Esophagus squamous epithelium (tissue), 5 donors: ENCODE data around the gene ZNF496. TPM values are rescaled to one million over a fixed set of nuclear protein-coding genes. Genes with fewer than 3 reads are reported as not detected.

Experiments used
- DNase-seq: peaks from one replicate; lab custom pipeline; 2025; lab: John Stamatoyannopoulos, UW
- H3K27ac ChIP-seq, 4 donors: fragments of 200-600 bp; sonication (generic); one replicate each; pipeline ENCODE4 v1.5.1; 2016 to 2019; ENCODE audit warnings: mild to moderate bottlenecking in 1 of 4
- H3K27me3 ChIP-seq, 4 donors: fragments of 200-600 bp; sonication (generic); 1 replicate in 3 of 4; 2 replicates in 1 of 4; pipeline versions ENCODE4 v1.5.1 to v1.6.0; 2017 to 2021; ENCODE audit warnings: antibody characterized with exemption in 1 of 4
- H3K36me3 ChIP-seq, 3 donors: fragments of 200-600 bp; sonication (generic); one replicate each; pipeline ENCODE4 v1.5.1; 2016 to 2019
- H3K4me1 ChIP-seq, 3 donors: fragments of 200-600 bp; sonication (generic); one replicate each; pipeline ENCODE4 v1.5.1; 2017 to 2019
- H3K4me3 ChIP-seq, 4 donors: fragments of 200-600 bp; sonication (generic); 1 replicate in 3 of 4; 2 replicates in 1 of 4; pipeline ENCODE4 v1.5.1; 2016 to 2019; ENCODE audit warnings: mild to moderate bottlenecking in 2 of 4, moderate library complexity in 1 of 4
- H3K9me3 ChIP-seq, 3 donors: fragments of 200-600 bp; sonication (generic); one replicate each; pipeline ENCODE4 v1.5.1; 2016 to 2019
- POLR2A ChIP-seq, 4 donors: fragments of 450-650 bp; IDR thresholded peaks; one replicate each; pipeline ENCODE4 v1.6.1; 2017; ENCODE audit warnings: antibody characterized with exemption in 4 of 4, mild to moderate bottlenecking in 4 of 4, moderate library complexity in 3 of 4
- WGBS, 2 donors: methylation state at CpG; one replicate each; pipeline ENCODE4 v1.1.5; 2018; 5-methylcytosine and 5-hydroxymethylcytosine counted together
- intact Hi-C: fragments of 100-400 bp; cut with DNase I; formaldehyde crosslinking; loops from one replicate; pipeline ENCODE4 v1.15.0; 2022
- total RNA-seq, 4 donors: library from RNA; depleted of rRNA; stranded (reverse); fragments of >200 nt; gene quantifications; one replicate each; pipeline ENCODE4 v1.1.0, GENCODE V29; 2016
- TF ChIP-seq, protein P1 (sequence below), 6 experiments: fragments of 450-650 bp in 4 of 6; fragments of 200-600 bp in 2 of 6; sonication (generic) in 2 of 6; IDR thresholded peaks; one replicate each; pipeline ENCODE4 v1.5.1; 2016 to 2019; ENCODE audit warnings: antibody characterized with exemption in 6 of 6, mild to moderate bottlenecking in 4 of 6, moderate library complexity in 4 of 6
- donor health status: DM: yes; HTN: yes; CAD: no.

The ZNF496 gene
- total RNA-seq, 4 donors from 2014 or later: 8.9 to 21.2 (median 9.5) TPM

DNA sequence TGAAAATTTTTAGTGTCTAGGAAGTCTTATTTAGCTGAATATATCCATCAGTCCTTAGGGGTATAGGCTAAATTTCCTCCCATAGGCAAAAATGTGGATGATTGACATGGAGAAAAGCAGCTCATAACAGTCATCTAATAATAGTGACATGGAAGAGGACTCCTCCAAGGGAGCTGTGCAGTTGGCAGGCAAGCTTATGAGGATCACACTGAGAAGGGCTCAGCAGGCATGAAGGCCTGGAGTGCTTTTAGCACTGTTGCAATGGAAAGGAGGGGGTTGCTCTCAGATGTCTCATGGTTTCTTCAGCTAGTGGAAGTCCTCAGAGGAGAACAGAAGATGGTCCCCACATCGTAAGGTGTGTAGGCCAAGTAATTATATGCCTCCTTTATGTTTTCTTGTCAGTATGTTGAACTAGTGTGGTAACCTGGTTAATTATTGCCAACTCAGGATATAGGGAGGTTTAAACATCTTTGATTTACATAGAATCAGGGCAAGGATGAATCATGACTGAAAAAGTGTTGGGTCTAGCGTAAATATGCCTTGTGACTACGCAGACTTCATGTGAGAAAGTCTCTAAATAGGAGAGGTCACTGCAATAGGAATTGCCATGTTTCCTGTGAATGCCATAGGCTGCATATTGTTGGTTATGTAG lies 56.9 kb downstream of the ZNF496 start:
- peaks cover 0 to 14% (median 0%) of the 10 kb centered on the region in 3 donors for H3K9me3 ChIP-seq
- TF ChIP-seq, protein P1, sequence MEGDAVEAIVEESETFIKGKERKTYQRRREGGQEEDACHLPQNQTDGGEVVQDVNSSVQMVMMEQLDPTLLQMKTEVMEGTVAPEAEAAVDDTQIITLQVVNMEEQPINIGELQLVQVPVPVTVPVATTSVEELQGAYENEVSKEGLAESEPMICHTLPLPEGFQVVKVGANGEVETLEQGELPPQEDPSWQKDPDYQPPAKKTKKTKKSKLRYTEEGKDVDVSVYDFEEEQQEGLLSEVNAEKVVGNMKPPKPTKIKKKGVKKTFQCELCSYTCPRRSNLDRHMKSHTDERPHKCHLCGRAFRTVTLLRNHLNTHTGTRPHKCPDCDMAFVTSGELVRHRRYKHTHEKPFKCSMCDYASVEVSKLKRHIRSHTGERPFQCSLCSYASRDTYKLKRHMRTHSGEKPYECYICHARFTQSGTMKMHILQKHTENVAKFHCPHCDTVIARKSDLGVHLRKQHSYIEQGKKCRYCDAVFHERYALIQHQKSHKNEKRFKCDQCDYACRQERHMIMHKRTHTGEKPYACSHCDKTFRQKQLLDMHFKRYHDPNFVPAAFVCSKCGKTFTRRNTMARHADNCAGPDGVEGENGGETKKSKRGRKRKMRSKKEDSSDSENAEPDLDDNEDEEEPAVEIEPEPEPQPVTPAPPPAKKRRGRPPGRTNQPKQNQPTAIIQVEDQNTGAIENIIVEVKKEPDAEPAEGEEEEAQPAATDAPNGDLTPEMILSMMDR (IDR thresholded peaks at IDR 0.05): no peak
- TF ChIP-seq POLR2A (IDR thresholded peaks at IDR 0.05): no peak
- DNase-seq: no peak
- no peak overlapping the region for H3K27ac ChIP-seq
- no peaks in the 10 kb centered on the region for H3K27me3 ChIP-seq
- H3K4me3 ChIP-seq: no peak overlapping the region
- no peaks in the 10 kb centered on the region for H3K36me3 ChIP-seq
- no peaks in the 10 kb centered on the region for H3K4me1 ChIP-seq
- intact Hi-C loops: no loop called here
- 65 to 72% methylated on average over 3 of the region's 3 CpGs for WGBS, 2 donors

DNA sequence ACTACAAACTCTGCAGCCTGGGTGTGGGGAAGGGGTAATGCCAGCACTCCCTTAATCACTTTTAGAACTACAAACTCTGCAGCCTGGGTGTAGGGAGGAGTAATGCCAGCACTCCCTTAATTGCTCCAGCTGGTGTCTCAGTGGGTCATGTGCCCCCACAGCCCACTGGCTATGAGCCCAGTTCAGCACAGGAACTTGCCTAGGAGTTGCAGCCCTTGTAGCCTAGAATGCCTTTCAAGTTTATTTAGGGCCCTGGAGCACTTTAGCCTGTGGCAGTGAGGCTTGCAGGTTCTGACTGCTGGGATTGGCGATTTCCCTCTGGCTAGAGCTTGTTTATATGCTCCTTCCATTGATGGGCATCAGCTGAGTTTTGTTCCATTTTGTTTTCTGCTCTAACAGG lies 58.7 kb downstream of the ZNF496 start:
- Histone ChIP-seq H3K4me1 (no peaks in the 10 kb centered on the region), H3K9me3 (peaks cover 0 to 16% (median 0%) of the 10 kb centered on the region in 3 donors), H3K4me3 (no peak overlapping the region), H3K27me3 (no peaks in the 10 kb centered on the region), H3K36me3 (no peaks in the 10 kb centered on the region), H3K27ac (no peak overlapping the region)
- TF ChIP-seq, protein P1 (IDR thresholded peaks at IDR 0.05): no peak
- no peak for TF ChIP-seq POLR2A (IDR thresholded peaks at IDR 0.05)
- no peak for DNase-seq
- WGBS, 2 donors: 50 to 54% methylated on average over 1 of the region's 1 CpG
- intact Hi-C loops: no loop called here

DNA sequence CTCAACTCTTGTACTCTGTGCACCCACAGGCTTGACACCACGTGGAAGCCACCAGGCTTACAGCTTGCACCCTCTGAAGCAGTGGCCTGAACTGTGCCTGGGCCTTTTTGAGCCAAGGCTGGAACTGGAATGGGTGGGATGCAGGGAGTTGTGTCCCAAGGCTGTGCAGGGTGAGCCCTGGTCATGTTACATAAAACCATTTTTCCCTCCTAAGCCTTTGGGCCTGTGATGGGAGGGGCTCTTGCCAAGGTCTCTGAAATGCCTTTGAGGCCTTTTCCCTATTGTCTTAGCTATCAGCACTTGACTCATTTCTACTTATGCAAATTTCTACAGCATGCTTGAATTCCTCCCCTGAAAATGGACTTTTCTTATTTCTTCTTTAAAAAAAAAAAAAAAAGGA lies 61.7 kb downstream of the ZNF496 start:
- Histone ChIP-seq H3K27me3 (no peaks in the 10 kb centered on the region), H3K36me3 (no peaks in the 10 kb centered on the region), H3K4me3 (no peak overlapping the region), H3K4me1 (no peaks in the 10 kb centered on the region), H3K9me3 (peaks cover 0 to 16% (median 0%) of the 10 kb centered on the region in 3 donors), H3K27ac (no peak overlapping the region)
- DNase-seq: no peak
- TF ChIP-seq, protein P1 (IDR thresholded peaks at IDR 0.05): no peak
- no peak for TF ChIP-seq POLR2A (IDR thresholded peaks at IDR 0.05)
- WGBS, 2 donors: 20% methylated on average over 1 of the region's 1 CpG; no CpG with 5 or more reads in 1 of the 2 donors
- intact Hi-C loops: no loop called here

GRCh38 chr1:247269133-247269532 lies 62.5 kb downstream of the ZNF496 start:
- Histone ChIP-seq H3K9me3 (peaks cover 0 to 16% (median 0%) of the 10 kb centered on the region in 3 donors), H3K36me3 (no peaks in the 10 kb centered on the region), H3K27me3 (no peaks in the 10 kb centered on the region), H3K4me3 (no peak overlapping the region), H3K27ac (no peak overlapping the region), H3K4me1 (no peaks in the 10 kb centered on the region)
- no peak for DNase-seq
- TF ChIP-seq, protein P1 (IDR thresholded peaks at IDR 0.05): no peak
- TF ChIP-seq POLR2A (IDR thresholded peaks at IDR 0.05): no peak
- intact Hi-C loops: no loop called here

GRCh38 chr1:247268390-247269045 lies 63.1 kb downstream of the ZNF496 start:
- Histone ChIP-seq H3K36me3 (no peaks in the 10 kb centered on the region), H3K9me3 (peaks cover 0 to 16% (median 0%) of the 10 kb centered on the region in 3 donors), H3K27me3 (no peaks in the 10 kb centered on the region), H3K4me1 (no peaks in the 10 kb centered on the region), H3K4me3 (no peak overlapping the region), H3K27ac (no peak overlapping the region)
- DNase-seq: no peak
- TF ChIP-seq, protein P1 (IDR thresholded peaks at IDR 0.05): no peak
- 39 to 85% methylated on average over 2 of the region's 2 CpGs for WGBS, 2 donors
- intact Hi-C loops: no loop called here
